Fibroblast of skin of right biceps (primary cell): Measurements from ENCODE around the gene MAGI3.
A peak's percentile ranks its signal among the peaks of the same experiment; 100 is the strongest.
"Not testable (repeated sequence)": the region's sequence is repeated elsewhere in the genome, so short reads cannot be mapped to it uniquely, and the experiment has no call there.

Source experiments
- DNase-seq: peaks from one replicate; pipeline ENCODE4 v3.0.0-alpha.2; 2013

The MAGI3 gene

DNA sequence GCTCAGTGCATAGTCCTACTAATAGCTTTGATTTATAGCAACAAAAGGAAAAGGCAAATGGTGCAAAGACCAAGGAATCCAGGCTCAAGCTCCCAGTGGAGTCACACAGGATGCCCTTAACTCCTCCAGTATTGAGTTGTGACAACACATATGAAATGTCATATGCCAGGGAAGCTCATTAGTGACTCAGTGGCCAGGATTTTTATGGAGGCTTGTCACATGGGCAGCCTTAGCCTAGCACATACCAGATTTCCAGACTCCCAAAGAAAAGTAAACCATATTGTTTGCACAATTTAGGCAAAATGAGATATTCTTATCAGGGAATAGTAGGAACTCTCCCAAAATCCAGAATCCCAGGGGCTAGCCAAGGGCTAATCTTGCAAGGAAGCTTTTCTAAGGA, 129.2 kb downstream of the MAGI3 start:
- peak; percentile 76 for DNase-seq

DNA sequence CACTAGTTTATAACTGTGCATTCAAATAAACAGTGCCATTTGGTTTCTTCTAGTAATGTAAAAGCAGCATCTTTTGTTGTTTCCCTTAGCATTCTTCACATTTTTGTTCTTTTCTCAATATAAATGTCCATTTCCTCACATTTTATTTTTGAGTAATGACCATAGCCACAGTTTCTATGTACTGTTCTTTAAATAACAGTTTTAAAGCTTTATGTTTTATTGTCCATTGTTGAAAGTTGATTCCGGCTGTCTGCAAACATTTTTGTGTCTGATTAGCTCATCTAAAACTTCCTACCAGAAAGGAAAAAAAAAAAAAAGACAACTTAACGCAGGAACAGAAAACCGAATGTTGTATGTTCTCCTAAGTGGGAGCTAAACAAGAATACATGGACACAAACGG, 139.7 kb downstream of the MAGI3 start:
- peak; percentile 33 for DNase-seq

DNA sequence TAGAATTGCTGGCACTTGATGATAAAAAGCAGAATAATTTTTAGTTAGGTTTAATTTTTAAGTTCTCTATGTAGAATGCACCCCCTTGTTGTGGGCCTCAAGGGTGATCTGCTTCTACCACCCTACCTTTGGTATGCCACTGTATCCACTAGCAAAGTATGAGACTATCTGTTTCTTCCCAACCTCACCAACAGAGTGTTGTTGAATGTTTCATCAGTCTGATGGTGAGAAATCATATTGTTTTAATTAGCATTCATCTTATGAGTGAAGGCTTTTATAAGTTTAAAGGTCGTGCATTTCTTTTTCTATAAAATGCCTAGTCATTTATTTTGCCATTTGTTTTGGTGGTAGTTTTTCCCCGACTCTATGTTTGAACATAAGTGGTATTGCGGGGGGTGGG, 141.0 kb downstream of the MAGI3 start:
- peak; percentile 61 for DNase-seq

- no peak for DNase-seq
Observed at GRCh38 chr1:113533061-113533460, 142.7 kb downstream of the MAGI3 start.

DNA sequence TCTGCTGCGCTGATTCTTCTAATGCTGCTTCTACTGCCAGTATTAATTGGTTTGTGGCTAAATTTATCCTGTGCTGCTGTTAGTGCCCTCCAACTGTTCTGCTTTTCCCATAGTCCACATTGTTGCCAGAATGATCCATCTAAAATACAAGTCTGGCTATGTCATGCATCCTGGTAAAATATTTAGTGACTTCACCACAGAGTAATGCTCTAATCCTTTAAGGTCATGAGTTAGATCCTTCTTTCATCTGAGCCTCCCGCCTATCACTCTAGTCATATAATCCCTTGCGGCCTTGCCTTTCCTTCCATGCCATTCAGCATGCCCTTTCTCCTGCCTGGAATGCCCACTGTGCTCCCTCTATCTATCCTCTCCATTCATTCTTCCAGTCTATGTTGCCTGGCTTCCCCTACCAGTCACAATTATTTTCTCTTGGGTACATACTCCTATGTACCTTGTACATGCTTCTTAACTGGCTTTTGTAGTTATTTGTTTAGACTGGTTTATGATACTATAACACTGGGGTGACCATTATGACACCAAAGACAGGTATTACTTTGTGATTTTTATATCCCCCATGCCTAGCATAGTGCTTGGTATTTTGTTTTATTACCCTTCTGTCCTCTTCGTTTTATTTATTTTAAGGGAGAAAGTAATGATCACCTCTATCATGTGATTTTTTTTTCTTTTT, 144.0 kb downstream of the MAGI3 start:
- peak; percentile 91 for DNase-seq

DNA sequence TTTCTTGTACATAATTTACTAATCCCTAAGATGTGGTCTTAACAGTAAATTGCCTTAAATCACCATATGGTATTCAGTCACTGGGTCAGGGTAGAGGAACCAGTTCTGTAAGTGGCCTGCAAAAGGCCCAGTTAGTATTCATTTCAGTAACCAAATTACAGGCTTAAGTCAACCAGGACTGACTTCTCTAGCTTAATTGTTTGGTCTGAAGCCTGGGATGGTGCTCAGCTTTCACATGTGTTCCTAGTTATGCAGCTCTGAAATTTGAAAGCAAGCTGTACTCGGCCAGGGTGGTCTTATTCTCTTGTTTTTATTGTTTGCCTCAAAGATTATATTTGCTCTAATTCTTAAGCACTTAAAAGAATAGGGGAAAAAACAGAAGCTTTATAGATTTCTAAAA, 144.6 kb downstream of the MAGI3 start:
- DNase-seq: peak; percentile 66

DNA sequence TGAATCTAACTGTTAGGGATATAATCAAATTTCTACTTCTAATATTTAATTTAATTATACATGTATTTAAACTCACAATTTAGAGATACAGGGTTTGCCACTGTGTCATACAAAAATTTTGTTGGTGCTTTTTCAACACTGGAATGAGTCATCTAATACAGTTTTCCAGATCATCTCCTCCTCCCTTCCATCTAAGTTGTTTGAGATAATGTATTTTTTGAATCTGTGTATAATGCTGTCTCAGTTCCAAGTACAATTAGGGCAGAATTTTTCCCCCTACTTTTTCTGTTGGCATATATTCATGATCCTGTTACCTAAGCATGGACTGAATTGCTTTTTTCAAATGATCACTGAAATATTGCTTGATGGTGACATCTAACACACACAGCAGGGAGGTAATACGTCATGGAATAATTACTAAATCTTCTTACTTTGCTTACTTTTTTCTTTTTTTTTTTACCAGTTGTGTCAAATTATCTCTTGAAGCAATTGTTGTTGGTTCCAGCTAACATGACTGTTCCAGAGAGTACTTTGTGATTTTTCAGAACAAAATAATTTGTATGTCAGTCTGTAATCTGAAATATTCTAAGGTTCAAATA, 146.0 kb downstream of the MAGI3 start:
- DNase-seq: peak; percentile 68

GRCh38 chr1:113538225-113538624, 147.9 kb downstream of the MAGI3 start:
- DNase-seq: no peak

- no peak for DNase-seq
Observed at GRCh38 chr1:113540335-113540734, 150.0 kb downstream of the MAGI3 start.

GRCh38 chr1:113541106-113541505, 150.8 kb downstream of the MAGI3 start:
- DNase-seq: no peak

GRCh38 chr1:113542221-113542701, 151.9 kb downstream of the MAGI3 start:
- peak; percentile 92 for DNase-seq

GRCh38 chr1:113543110-113543509, 152.8 kb downstream of the MAGI3 start:
- DNase-seq: no peak

DNA sequence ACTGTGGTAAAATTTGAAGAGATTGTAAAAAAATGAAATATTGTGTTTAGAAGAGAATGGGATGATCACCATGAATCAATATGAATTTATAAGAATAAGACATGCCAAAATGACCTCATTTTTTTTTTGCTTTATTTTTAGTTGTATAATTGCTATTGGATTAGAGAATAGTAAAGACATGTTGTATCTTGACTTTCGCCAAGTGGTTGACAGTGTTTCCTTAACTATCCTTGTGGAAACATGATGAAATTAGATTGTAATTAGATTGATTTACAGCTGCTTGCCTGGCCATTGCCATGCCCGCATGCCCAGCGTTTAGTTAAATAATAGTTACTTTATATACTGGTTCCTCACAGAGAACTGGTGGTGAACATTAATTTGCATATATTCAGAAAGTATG, 154.9 kb downstream of the MAGI3 start:
- DNase-seq: no peak

- DNase-seq: peak; percentile 44
Observed at GRCh38 chr1:113545626-113546025, 155.3 kb downstream of the MAGI3 start.

DNA sequence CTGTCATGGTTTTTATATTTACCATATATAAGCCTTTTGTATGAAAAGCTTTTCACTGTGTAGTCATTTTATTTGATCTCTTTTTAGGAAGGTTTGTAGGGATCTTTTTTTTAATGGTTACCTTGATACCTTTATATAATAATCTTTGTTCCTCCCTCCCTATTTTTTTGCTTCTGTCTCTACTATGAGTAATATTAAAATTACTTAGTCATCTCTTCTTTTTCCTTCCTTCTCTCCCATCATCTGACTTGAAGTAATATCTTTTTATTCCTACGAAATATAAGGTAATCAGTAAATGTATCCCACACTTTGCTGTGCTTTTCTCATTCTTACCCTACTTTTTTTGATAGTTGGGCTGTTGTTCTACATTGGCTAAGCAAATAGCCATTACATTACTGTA, 161.4 kb downstream of the MAGI3 start:
- DNase-seq: no peak

DNA sequence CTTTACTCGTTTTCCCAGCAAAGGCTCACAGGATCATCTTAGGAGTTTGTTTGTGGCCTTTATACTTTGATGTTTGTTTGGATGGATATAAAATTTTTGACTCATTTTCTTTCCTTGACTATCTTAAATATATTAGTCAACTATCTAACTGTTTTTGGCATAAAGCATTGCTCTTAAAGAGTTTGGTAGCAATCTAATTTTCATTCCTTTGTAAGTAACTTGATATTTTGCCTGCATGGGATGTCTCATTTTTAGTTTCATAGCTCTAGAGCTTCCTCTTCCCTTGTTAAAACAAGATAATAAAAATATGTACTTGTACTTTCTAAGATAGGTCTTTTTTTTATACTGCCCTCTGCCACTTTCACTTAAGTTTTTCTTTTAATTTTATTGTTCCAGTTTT, 161.9 kb downstream of the MAGI3 start:
- no peak for DNase-seq

GRCh38 chr1:113557187-113557586, 166.9 kb downstream of the MAGI3 start:
- no peak for DNase-seq

GRCh38 chr1:113565621-113566020, 175.3 kb downstream of the MAGI3 start:
- no peak for DNase-seq

- no peak for DNase-seq
Observed at GRCh38 chr1:113567427-113567826, 177.1 kb downstream of the MAGI3 start.

GRCh38 chr1:113575744-113576260, 185.5 kb downstream of the MAGI3 start:
- DNase-seq: not testable (repeated sequence)

DNA sequence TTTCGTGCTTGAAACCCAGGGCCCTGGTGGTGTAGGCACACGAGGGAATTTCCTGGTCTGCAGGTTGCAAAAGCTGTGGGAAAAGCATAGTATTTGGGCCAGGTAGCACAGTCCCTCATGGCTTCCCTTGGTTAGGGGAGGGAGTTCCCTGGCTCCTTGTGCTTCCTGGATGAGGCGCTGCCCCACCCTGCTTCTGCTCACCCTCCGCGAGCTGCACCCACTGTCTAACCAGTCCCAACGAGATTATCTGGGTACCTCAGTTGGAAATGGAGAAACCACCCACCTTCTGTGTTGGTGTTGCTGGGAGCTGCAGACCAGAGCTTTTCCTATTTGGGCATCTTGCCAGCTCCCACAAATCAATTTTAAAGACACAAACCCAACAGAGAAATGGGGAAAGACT, 186.0 kb downstream of the MAGI3 start:
- DNase-seq: no peak

DNA sequence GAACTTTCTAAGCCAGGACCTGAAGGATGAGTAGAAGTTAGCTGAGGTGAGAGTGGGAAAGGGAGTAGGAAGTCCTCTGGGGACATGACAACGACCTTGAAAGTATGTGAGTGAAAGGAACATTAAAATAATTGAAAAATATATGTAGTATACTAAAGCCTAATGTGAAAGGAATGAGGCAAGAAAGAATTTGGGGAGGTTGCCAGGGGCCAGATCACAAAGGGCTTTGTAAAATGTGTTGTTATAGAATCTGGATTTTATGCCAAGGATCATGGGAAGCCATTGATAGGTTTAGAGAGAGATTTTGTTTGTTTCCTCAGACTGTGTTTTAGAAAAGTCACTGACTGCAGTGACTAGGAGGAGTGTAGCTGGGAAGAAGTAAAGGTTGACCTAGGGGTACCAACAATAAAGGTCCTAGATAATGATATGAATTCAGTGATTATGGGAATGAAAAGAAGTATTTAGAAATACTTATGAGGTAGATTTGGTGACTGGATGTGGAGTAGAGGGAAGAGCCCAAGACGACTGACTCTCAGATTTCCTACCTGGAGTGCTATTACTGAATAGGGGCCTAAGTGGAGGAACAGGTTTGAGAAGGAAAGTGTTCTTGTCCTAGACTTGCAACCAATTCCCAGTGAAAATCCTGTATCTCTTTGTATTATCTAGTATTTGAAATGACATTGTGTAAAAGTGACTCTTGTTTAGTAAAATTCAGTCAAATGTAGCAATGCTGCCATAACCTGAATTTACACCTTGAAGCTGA, 189.1 kb downstream of the MAGI3 start:
- DNase-seq: peak; percentile 38

DNA sequence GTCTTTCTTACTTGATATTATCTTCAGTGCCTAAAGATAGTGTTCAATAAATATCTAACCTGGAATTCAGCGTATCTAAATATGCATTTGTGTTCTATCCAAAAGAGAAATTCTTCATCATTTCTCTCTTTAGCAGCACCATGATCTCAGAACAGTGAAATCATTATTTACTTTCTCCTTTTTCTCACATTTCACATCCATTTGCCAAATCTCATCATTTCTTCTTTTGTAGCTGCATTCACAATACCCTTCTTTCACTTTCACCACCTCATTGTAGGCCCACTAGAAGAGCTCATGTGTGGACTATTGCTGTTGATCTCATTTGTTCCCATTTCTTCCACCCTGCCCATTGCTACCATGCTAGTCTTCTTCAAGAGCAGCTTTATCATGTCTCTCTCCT, 191.0 kb downstream of the MAGI3 start:
- no peak for DNase-seq

- no peak for DNase-seq
Observed at GRCh38 chr1:113582084-113582483, 191.8 kb downstream of the MAGI3 start.
